Prostate gland (tissue), 2 donors: Measurements from ENCODE around the gene RARS1. TPM values are rescaled to one million over a fixed set of nuclear protein-coding genes. Genes with fewer than 3 reads are reported as not detected.
A peak's percentile ranks its signal among the peaks of the same experiment; 100 is the strongest.

ENCODE experiments used
- DNase-seq: peaks from one replicate; pipeline ENCODE4 v3.0.0-alpha.2; 2019; ENCODE audit warnings: low spot score
- H3K27ac ChIP-seq, 2 donors: fragments of 200-600 bp; sonication (generic); 2 replicates each; pipeline ENCODE4 v1.5.1; 2017 to 2019
- H3K27me3 ChIP-seq: fragments of 200-600 bp; sonication (generic); replicated peaks from 2 replicates; pipeline ENCODE4 v1.5.1; 2019; ENCODE audit not compliant: insufficient read depth
- H3K36me3 ChIP-seq, 2 donors: fragments of 200-600 bp; sonication (generic); 1 replicate in 1 of 2; 2 replicates in 1 of 2; pipeline versions ENCODE4 v1.5.1 to v1.8.1; 2017 to 2019
- H3K4me1 ChIP-seq: fragments of 200-600 bp; sonication (generic); replicated peaks from 2 replicates; pipeline ENCODE4 v1.5.1; 2019
- H3K4me3 ChIP-seq, 2 donors: fragments of 200-600 bp; sonication (generic); 2 replicates each; pipeline ENCODE4 v1.5.1; 2017 to 2019
- H3K9me3 ChIP-seq: fragments of 200-600 bp; sonication (generic); 2 replicates; pipeline ENCODE4 v1.5.1; 2017
- POLR2A ChIP-seq: fragments of 450-650 bp; IDR thresholded peaks from one replicate; pipeline ENCODE4 v1.6.1; 2016; ENCODE audit warnings: antibody characterized with exemption, mild to moderate bottlenecking
- POLR2AphosphoS5 ChIP-seq: sonication (generic); formaldehyde crosslinking; IDR thresholded peaks from one replicate; pipeline ENCODE4 v1.6.1; 2017; ENCODE audit warnings: antibody characterized with exemption
- WGBS: methylation state at CpG from one replicate; pipeline ENCODE4 v1.1.5; 2018; 5-methylcytosine and 5-hydroxymethylcytosine counted together
- intact Hi-C: fragments of 100-400 bp; cut with DNase I; formaldehyde crosslinking; loops from one replicate; pipeline ENCODE4 v1.14.2; 2022
- total RNA-seq, 2 donors: library from RNA; depleted of rRNA; stranded (reverse); fragments of >200 nt; gene quantifications; one replicate each; pipeline ENCODE4 v1.1.0, GENCODE V29; 2016
- TF ChIP-seq, protein P1 (sequence below), 4 experiments: fragments of 200-600 bp in 2 of 4; fragments of 450-650 bp in 2 of 4; sonication (generic) in 2 of 4; IDR thresholded peaks; 1 replicate in 3 of 4; 2 replicates in 1 of 4; pipeline ENCODE4 v1.5.1; 2016 to 2019; ENCODE audit warnings: antibody characterized with exemption in 4 of 4, mild to moderate bottlenecking in 2 of 4, moderate library complexity in 2 of 4

RARS1 gene
- total RNA-seq, 2 donors from 2014 or later: 71.6 to 86.6 TPM

DNA sequence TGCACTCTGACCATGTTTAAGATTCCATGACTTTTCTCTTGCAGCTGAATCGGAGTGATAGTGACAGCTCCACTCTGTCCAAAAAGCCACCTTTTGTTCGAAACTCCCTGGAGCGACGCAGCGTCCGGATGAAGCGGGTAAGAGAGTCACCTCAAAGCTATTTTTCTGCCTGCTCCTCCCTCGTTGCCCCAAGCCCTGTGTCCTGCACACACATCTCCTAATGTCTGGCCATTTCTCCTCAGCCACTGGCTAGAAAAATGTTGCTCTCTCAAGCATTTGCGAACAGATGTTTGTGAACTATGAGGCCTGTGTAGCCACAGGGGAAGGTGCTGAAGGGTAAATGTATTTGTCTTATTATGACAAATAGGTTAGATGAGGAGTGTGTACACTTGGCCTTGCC is 25.7 kb upstream of the RARS1 start:
- WGBS: 95% methylated on average over 9 of the region's 9 CpGs
- no peak for DNase-seq
- TF ChIP-seq POLR2AphosphoS5: no peak
- TF ChIP-seq, protein P1, sequence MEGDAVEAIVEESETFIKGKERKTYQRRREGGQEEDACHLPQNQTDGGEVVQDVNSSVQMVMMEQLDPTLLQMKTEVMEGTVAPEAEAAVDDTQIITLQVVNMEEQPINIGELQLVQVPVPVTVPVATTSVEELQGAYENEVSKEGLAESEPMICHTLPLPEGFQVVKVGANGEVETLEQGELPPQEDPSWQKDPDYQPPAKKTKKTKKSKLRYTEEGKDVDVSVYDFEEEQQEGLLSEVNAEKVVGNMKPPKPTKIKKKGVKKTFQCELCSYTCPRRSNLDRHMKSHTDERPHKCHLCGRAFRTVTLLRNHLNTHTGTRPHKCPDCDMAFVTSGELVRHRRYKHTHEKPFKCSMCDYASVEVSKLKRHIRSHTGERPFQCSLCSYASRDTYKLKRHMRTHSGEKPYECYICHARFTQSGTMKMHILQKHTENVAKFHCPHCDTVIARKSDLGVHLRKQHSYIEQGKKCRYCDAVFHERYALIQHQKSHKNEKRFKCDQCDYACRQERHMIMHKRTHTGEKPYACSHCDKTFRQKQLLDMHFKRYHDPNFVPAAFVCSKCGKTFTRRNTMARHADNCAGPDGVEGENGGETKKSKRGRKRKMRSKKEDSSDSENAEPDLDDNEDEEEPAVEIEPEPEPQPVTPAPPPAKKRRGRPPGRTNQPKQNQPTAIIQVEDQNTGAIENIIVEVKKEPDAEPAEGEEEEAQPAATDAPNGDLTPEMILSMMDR (IDR thresholded peaks at IDR 0.05): no peak
- no peak for TF ChIP-seq POLR2A
- H3K4me3 ChIP-seq: no peak overlapping the region
- H3K36me3 ChIP-seq: peaks cover 0 to 2% of the 10 kb centered on the region in 2 donors
- intact Hi-C loops: no loop called here
- no peaks in the 10 kb centered on the region for H3K9me3 ChIP-seq
- no peak overlapping the region for H3K27ac ChIP-seq
- H3K4me1 ChIP-seq: no peaks in the 10 kb centered on the region
- no peaks in the 10 kb centered on the region for H3K27me3 ChIP-seq

DNA sequence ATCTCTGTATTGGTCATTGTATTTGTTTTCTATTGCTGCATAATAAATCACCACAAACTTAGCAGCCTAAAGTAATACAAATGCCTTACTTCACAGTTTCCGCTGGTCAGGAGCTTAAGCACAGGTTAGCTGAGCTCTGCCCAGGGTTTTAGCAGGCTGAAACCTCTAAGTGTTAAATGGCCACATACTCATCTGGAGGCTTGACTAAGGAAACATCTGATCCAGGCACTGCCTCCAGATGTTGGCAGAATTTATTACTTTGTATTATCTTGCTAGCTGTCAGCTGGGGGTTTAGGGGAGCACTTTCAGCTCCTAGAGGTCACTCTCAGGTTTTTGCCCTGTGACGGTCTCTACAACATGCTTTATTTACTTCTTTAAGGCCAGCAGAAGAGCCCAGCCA is 23.2 kb upstream of the RARS1 start:
- H3K27me3 ChIP-seq: no peaks in the 10 kb centered on the region
- TF ChIP-seq, protein P1 (IDR thresholded peaks at IDR 0.05): no peak
- TF ChIP-seq POLR2A: no peak
- TF ChIP-seq POLR2AphosphoS5: no peak
- H3K4me1 ChIP-seq: no peaks in the 10 kb centered on the region
- H3K9me3 ChIP-seq: no peaks in the 10 kb centered on the region
- no peak overlapping the region for H3K27ac ChIP-seq
- no peak for DNase-seq
- intact Hi-C loops: no loop called here
- no peak overlapping the region for H3K4me3 ChIP-seq
- 95% methylated on average over 2 of the region's 2 CpGs for WGBS
- H3K36me3 ChIP-seq: peaks cover 0 to 2% of the 10 kb centered on the region in 2 donors

DNA sequence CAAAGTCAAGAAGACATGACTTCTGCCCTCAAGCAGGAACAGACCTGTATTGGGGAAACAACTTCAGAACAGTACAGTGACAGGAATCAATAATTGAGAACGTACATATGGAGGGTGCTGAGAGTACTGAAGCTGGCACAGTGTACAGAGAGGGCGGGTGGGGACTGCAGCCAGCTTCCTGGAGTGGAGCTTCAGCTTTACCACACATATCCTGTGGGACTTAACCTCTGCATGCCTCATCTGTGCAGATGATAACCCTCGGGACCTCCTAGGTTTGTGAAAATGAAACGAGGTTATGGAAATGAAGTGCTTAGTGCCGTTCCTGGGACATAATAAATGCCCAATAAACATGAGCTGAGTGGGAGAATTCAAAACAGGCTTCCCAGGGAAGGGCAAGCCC is 22.1 kb upstream of the RARS1 start:
- Histone ChIP-seq H3K27me3 (no peaks in the 10 kb centered on the region), H3K4me1 (no peaks in the 10 kb centered on the region), H3K9me3 (no peaks in the 10 kb centered on the region), H3K36me3 (peaks cover 0 to 2% of the 10 kb centered on the region in 2 donors), H3K4me3 (no peak overlapping the region), H3K27ac (no peak overlapping the region)
- intact Hi-C loops: no loop called here
- 59% methylated on average over 5 of the region's 5 CpGs for WGBS
- DNase-seq: no peak
- TF ChIP-seq POLR2AphosphoS5 (peak; percentile 16), POLR2A (no peak)

DNA sequence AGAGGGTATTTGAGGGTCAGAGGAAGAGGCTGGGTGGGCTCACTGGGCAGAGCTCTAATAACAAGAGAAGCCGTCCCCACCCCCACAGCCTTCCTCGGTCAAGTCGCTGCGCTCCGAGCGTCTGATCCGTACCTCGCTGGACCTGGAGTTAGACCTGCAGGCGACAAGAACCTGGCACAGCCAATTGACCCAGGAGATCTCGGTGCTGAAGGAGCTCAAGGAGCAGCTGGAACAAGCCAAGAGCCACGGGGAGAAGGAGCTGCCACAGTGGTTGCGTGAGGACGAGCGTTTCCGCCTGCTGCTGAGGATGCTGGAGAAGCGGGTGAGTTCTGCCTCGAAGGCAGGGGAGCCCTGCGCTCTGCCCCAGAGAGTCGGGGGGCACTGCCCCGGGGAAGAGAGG is 21.6 kb upstream of the RARS1 start:
- intact Hi-C loops: no loop called here
- no peak overlapping the region for H3K27ac ChIP-seq
- H3K36me3 ChIP-seq: peaks cover 0 to 2% of the 10 kb centered on the region in 2 donors
- H3K27me3 ChIP-seq: no peaks in the 10 kb centered on the region
- no peaks in the 10 kb centered on the region for H3K9me3 ChIP-seq
- TF ChIP-seq, protein P1 (IDR thresholded peaks at IDR 0.05): no peak
- no peaks in the 10 kb centered on the region for H3K4me1 ChIP-seq
- no peak overlapping the region for H3K4me3 ChIP-seq
- no peak for DNase-seq
- WGBS: 95% methylated on average over 20 of the region's 20 CpGs

DNA sequence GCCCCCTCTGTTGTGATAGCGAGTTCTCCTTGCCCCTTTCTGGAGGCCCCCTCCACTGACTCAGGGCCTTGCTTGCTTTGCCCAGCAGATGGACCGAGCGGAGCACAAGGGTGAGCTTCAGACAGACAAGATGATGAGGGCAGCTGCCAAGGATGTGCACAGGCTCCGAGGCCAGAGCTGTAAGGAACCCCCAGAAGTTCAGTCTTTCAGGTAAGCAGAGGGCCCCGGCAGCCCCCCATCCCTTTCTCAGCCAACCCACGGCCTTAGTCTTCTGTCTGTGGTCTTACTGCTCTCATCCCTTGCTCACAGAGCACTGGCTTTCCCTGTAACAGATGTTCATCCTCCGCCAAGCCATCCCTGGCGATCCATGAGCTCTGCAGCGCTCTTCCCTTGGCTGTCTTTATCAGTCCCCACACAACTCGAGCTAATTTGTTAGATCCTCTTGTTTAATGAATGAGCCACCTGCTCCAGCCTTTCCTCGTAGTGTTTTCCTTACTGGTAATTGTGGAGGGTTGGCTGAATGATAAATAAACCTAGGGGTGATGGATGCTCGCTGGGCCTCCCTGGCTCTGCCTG is 18.4 kb upstream of the RARS1 start:
- Histone ChIP-seq H3K27ac (no peak overlapping the region), H3K36me3 (peaks cover 0 to 2% of the 10 kb centered on the region in 2 donors), H3K4me1 (no peaks in the 10 kb centered on the region), H3K9me3 (no peaks in the 10 kb centered on the region), H3K27me3 (no peaks in the 10 kb centered on the region), H3K4me3 (no peak overlapping the region)
- intact Hi-C loops: no loop called here
- no peak for TF ChIP-seq POLR2AphosphoS5
- TF ChIP-seq POLR2A: no peak
- TF ChIP-seq, protein P1 (IDR thresholded peaks at IDR 0.05): no peak
- 91% methylated on average over 12 of the region's 12 CpGs for WGBS
- no peak for DNase-seq
